DMS53 treated with DMSO at 0.1 percent for 48 hours (cell line): ENCODE measurements around the gene HHAT.

Experiments used
- DNase-seq: peaks from one replicate; lab custom pipeline; 2025; ENCODE audit not compliant: unreplicated experiment; lab: John Stamatoyannopoulos, UW

HHAT gene

DNA sequence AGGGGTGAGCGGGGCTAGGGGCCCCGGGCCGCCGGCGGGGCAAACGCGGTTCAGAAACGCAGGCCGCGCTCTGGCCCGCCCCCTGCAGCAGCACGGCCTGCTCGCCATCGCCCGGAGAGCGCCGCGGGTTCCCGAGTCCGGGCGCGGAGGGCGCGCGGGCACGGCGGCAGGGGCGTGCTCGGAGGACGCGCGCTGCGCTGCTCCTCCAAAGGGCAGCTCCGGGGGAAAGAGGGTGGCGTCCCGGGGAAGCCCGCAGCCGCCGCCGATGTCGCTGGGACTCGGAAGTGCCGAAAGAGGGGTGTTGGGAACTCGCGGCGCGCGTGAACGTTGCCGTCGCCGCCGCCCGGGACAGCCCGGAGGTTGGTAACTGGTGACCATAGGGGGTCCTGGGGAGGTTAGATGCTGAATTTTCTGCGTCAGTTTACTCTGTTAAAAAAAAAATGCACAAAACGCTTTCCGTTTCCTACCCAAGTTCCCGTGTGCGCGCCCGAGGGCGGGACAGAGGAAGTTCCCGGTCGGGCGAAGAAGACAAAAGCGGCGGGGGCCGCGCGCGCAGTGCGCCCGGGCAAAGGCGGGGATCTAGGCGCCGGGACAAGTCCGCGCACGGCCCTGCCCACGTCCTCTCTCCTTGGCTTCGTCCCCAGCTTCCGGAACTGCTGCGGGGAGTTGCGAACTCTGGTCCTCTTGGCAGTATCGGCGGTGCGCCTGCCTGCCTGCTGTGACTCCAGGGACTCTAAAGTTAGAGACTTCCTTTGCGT, at the start of gene HHAT:
HHAT (plus strand) TSS at position 157 of the 758 bp plus-strand sequence. CDS start 20,074 bp downstream, outside the sequence.
- DNase-seq = peak; percentile 84

DNA sequence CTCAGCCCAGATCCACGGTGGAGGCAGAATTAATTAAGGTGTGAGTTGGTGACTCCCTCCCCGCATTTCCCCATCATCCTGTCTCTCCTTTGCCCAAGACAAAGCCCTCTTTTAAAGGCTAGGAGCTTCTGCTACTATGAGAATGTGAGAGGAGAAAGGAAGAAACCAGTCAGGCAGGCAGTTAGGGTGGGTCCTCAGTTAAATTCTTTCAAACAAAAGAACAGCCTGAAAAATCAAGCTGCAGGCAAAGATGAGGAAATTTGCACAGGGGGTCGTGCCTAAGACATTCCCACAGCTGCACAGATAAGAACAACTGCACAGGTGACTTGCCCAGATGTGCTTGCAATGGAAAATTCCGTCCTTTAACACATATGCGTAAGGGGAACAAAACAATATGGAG, 48.5 kb upstream of the HHAT start:
- no peak for DNase-seq

DNA sequence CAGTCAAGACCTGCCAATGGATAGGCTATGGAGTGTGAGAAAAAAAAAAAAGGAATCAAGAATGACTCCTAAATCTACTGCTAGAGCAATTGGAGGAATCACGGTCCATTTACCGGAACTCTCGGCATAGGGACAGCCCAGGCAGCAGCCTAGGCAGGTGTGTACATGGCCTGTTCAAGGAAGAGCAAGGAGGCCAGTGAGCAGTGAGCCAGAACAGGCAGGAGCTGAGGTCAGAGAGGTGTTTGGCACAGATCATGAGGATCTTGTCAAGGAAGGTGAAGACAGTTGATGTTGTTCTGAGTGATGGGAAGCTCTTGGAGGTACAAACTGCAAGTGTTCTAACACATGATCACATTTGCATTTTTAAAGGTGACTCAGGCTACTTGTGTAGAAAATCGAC, 40.6 kb upstream of the HHAT start:
- peak; percentile 18 for DNase-seq

DNA sequence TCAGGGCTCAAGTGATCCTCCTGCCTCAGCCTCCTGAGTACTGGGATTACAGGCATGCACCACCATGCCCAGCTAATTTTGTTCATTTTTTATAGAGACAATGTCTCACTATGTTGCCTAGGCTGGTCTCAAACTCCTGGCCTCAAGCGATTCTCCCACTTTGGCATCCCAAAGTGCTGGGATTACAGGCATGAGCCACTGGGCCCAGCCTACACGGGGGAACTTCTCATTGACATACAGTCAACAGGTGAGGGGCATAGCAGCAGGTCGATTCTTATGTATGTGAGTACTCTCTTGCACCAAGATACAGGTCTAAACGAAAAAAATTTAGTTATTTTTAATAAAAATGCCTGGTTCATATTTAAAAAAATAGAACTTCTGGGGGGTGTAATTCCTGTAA, 39.5 kb upstream of the HHAT start:
- no peak for DNase-seq

DNA sequence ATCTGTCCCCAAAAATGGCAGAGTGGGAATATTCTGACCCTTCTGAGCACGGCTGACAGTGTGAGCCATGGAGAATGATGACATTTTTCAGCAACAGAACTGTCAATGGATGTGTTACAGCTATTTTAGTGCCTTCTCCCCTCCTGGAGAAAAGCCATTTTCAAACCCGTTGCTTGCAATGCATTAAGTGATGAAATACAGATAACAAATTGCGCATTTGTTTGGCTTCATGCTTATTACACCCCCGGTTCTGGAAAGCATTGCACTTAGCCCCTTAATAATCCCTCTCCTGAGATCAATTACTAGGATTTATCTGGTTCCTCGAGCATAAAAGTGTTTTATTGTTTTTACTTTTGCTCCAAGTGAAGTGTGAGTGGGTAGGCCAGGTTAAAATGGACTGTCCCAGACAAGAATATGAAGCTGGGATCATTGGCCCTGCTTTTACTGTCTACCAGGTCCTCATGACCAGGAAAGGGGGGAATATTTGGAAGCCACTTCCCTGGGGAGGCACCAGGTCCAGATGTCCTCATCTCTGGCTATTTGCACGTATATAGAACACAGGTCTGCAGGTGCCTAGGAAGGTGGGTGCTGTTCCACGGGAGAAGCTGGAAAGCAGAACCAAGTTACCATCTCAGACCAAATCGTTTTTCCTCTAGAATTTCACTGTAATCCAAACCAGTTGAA, 37.5 kb upstream of the HHAT start:
- no peak for DNase-seq

DNA sequence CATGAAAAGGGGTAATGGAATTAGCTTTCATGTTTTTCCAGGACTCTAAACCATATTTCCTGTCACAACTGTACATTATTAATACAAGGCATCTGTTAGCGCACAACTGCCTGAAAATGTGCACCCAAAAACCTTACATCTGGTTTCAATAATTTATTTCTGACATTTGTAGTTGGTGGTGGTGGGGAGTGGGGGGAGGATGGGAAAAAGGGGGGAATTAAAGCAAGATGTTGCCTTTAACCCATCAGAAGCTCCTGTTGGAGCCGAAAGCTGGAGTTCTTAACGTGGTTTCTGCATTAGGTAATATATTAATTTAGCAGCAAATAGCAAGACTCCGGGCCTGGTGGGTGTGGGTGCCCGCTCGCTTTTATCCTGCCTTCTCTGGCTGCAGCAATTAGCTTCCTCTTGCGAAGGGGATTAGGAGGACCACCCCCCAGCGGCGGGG, 36.9 kb upstream of the HHAT start:
- no peak for DNase-seq

DNA sequence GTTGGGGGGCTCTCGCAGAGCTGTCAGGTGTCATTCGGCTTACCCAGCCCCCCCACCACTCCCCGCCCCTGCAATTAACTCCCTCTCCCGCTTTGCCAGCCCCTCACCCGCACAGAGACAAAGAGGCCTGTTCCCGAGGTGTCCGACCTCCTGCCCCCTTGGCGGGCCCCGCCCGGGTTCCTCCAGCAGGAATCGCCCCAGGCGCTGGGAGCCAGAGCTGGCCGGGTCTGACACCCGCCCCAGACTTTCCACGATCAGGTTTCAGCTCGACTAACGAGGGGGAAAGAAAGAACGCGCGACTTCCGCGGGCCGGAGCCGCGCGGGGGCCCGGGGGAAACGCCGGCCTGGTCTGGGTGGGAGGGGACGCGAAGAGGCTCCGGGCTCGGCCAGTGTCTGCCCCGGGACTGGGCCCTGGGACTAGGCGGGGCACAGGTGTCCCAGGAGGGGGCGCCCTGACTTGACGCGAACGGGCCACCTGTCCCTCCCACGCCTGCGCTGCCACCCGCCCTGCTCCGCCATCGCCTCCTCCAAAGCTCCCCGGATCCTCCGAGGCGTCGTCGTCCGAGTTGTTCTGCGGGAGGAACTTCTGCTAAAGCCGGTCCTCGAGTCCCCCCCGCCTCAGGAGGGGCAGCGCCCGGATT, 36.4 kb upstream of the HHAT start:
- DNase-seq = peak; percentile 81

DNA sequence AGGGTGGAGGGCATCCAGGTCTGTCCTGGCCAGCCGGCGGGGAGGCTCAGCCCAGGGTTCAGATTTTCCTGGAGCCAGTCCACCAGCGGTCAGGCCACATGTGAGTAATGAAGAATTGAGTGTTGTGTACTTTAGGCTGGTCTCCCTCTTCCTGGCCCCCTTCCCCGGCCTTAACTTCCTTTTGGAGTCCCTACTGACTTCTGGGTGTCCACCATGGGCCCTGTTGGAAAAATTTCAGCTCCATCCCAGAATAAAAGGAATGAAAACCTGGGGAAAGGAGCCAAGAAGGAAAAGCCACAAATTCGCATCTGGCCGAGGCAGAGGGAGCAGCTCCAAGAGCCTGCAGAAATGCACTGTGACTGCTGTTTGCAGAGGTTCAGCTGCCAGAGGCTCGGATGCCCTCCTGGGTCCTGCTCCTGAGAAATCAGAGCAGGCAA, 35.5 kb upstream of the HHAT start:
- DNase-seq = no peak

DNA sequence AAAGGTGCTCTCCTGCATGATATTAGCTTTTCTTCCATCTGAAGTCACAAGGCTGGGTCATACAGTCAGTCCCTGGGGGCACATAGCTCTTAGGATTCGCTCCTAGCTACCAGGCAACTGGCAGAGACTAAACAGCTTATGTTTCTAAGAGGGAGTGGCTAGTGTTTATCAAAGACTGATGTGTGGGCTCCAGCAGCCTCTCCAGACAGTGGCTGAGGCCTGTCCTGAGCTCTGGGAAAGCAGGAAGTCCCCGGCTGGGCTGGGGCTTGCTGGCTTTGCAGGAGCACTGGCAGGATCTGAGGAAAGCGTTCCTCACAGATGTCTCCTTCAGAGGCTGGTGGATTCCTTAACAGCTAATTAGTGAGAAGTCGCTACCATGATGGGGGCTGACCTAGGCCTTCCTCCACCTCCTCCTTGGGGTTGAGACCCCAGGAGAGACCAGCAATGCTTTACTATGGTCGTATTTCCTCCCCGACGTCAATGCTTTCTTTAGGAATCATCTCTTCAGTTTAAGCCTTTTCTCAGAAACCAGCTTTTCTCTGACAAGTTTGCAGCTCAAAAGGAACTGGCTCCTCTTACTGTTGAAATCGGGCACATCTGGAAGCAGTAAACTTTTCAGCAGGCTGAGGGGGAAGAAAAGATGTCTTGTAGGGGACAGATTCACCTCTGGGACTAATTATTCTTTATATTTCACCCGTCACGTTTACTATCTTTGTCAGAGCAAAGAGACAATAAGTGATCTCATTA, 33.5 kb upstream of the HHAT start:
- DNase-seq = no peak

DNA sequence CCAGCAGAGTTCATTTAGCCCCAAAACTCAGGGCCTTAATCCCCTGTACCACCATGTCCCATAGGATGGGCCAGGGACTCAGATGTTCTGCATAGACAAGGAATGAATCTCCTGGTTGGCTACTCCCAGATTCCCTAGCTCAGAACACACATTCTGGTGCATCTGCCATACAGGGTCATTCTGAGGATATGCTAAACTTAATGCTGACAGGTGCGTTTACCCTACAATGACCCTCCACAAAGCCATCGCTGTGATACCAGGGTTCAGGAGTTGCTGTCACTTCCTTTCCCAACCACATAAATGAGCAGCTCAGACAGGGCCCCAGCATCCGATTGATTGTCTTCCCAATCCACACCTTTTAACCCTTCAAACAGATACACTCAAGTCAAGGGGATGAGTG, 32.0 kb upstream of the HHAT start:
- no peak for DNase-seq

DNA sequence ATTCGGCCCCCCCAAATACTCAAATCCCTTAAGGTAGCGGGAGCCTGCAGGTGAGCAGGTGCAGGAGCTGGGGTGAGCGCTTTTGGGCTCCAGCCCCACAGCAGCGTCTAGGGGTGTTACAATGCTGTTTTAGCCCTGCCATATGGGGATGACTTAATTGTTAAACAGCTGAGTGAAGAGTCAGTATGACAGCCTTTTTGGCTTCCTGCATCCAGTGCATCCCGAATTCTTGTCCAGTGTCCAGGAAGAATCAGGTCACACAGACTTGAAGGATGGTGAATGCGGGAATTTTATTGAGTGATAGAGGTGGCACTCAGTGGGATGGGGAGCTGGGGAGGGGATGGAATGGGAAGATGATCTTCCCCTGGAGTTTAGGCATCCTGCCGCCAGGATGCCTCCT, 30.4 kb upstream of the HHAT start:
- DNase-seq = no peak

DNA sequence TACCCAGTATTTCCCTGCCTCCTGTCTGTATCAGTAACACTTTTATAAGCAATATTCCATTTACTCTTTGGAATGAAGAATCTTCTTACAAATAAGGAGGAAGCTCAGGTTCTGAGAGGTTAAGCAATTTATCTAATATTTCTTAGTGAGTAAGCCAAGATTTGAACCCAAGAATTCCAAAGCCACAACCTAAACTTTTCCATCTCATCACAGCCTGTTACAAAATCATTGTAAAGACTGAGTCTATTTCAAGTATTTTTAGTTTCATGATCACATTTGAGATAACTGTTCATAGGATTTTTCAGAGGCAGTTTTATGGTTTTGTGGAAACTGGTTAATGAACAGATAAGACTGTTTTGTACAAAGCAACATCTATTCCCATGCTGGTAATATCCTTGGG, 29.8 kb upstream of the HHAT start:
- no peak for DNase-seq

DNA sequence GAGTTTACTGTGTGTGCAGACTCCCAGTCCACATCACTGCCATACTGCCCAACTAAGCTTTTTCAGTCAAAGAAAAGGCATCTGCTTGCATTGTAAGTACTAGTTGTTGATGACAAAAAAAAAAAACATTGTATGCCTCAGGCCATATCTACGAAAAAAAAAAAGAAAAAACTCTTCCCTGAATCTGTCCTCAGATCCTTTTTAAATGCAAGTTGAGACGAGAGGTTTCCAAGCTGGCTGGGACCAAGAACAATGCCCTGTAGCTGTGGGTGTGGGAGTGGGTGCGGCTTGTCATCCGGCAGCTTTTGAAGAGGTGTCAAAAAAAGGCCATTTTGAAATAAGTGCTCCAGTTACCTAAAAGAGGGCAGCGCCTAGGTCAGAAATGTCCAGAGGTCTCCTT, 29.2 kb upstream of the HHAT start:
- no peak for DNase-seq

DNA sequence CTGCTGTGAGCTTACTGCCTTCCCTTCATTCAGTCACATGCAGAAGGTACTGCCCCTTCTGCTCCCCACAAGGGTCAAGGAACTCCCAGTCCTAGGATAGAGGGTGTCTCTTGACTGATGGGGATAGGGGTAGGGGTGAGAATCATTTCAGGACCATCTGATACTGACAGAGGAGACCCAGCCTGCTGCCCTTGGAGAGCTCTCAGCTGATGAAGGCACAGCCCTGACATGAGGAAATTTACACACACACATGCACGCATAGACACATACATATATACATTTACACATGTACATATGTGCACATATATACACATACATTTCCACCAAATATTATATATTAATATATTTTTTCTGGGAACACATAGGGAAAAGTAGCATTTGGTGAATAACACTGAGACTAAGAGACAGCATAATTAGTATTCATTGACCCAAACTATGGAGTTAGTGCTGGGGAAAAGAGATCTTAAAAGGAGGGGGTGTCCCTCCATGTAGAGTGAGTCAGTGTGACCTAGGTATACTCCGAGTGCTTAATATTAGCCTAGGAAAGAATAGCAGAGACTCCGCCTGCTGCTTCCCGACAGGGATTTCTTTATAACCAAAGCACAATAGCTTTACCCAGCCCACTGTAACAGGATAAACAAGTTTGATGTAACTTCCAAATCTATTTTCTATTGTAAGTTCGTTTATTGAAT, 27.6 kb upstream of the HHAT start:
- DNase-seq = no peak

DNA sequence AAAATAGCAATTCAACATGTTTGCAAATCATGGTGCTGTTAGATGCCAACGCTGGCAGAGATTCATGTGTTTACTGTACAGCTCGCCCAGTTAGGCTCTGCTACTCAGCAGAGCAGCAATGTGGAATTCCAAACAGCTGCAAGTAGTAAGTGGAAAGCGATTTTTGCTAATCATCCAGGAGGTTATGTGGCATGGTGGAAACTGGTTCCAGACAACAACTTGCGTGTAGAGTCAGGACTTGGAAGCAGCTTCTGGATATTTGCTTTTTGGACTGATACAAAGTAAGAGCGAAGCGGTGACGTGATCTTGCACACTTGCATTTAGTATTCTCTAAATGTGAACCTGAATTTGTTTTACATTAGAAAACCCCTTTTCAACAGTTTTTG, 27.1 kb upstream of the HHAT start:
- no peak for DNase-seq

DNA sequence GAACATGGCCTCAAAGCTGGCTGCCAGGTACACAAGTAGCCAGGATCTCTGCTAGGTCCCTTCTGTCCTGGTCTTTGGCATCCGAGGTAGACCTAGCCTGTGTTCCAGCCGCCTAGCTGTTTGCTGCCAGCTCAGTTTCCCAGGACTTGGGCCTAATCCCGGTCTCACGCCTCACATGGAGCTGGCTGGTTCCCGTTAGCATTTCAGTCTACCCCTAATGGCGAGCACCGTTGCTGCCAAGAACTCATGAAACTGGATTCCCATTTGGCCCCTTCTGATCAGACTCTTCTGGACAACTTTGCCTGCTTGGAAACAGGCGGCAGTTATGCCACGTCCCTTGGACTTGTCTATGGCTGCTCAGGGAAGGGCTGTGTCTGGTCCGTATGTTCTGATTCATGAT, 26.2 kb upstream of the HHAT start:
- no peak for DNase-seq

DNA sequence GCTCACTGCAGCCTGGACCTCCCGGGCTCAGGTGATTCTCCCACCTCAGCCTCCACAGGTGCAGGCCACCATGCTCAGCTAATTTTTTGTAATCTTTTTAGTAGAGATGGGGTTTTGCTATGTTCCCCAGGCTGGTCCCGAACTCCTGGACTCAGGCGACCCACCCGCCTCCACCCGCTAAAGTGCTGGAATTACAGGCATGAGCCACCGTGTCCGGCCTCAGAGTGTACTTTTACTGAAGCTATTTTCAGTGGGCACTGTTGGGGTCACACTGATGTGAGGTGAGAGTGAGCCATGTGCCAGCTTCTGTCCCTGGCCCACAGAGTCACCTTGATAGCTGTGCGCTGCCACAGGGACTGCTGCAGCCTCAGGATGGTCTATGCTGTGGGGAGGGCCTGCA, 25.3 kb upstream of the HHAT start:
- no peak for DNase-seq

DNA sequence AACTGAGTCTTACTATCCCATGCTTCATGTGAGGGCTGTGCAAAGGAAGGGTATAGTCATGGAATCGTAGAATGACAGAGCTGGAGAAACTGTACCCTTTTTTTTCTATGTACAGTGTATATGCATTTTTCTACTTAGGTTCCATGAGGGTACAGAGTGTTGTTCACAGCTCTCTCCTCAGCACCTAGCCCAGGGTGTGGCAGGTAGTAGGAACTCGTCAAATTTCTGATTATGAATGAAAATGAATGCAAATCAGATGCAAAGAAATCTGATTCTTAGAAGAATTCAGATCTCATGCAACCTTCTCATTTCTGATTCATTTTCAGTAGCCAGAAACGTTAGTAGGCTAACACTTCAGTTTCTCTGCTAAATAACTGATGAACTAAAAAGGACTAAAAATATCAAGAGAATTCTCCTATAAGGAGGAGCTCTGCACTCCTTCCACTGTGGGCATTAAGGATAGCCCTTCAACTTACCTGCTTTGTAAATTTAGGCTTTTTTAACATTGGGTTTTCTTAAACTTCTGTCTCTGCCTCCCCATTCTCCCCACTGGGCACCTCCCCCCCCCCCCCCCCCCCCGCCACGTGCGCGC, 18.0 kb upstream of the HHAT start:
- no peak for DNase-seq

DNA sequence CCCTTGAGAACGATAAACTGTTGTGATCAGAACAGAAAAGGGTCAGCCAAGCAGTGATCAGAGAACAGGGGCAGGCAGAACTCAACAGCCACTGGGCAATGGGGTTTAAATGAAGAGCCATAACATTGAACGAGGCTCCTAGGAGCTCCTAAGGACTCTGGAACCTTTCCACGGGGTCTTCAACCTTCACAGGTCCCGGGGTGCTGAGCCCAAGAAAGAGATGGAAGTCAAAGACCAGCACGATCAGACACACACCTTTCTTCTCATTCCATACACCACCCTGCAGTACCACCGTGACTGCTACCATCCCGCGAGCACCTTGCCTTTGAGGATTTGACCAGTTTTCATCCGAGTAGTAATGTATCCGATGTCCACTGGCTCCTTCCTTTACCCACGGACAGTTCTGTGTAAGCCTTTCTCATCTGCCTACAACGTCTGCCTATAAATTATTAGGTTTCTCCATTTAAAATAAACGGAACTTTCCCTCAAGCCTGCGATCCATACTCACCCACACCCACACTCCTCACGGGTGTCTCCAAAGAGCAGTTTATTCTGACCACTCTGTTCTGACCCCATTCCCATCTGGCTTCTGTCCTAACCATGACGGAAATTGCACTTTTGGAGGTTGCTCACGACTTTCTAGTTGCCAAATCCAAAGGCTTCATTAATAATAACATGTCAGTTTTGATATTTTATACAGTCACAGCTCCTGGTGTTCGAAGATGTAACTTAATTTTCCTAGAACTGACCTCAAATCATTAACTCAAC, 16.8 kb upstream of the HHAT start:
- DNase-seq = no peak
